Jurkat, Clone E6-1 (cell line): ENCODE results near the gene NECAB2.
A peak's percentile ranks its signal among the peaks of the same experiment; 100 is the strongest.

Experiments used
- DNase-seq: peaks from one replicate; pipeline ENCODE4 v3.0.0-alpha.2; 2011; ENCODE audit warnings: low read depth, low spot score
- H3K4me3 ChIP-seq: 2 replicates; pipeline ENCODE4 v1.5.1; 2011; ENCODE audit warnings: mild to moderate bottlenecking, low read length, control low read depth, moderate library complexity

The NECAB2 gene

DNA sequence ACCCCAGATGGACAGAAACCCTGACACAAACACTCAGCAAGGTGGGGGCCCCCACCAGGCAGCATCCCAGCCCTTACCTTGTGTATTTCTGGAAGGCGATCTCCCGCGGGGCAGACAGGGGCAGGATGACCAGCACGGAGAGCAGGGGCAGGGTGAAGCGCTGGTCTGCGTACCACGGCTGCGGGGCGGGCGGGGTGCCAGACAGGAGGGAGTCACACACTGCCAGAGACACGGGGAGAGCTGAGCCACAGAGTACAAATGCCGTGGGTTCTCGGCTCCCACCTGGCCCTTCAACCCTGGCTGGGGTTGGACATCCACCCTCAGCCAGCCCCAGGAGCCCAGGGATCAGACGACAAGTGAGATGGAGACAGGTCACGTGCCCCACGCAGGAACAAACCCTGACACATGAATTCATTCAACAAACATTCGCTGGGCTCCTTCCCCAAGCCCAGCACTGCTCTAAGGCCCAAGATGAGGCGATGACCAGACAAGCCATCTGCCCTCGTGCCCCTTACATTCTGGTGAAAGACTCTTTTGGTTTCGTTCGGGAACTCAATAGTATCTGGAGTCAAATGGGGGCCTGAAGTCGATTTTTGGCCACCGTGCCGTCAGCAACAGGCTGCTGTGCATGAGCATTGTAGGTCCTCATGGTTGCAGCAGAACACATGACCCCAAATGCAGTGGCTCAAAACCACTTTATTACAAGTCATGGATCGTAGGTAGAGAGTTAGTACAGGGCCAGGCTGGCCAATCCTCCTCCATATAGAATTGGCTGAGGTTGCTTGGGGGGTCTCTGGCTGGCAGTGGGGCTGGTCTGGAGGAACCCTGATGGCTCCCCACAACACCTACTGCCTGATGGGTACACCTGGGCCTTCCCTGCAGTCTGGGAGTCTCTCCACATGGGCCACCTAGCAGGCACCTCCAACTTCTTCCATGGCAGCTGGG is 65.5 kb downstream of the NECAB2 start:
- DNase-seq: no peak
- no peak overlapping the region for H3K4me3 ChIP-seq

DNA sequence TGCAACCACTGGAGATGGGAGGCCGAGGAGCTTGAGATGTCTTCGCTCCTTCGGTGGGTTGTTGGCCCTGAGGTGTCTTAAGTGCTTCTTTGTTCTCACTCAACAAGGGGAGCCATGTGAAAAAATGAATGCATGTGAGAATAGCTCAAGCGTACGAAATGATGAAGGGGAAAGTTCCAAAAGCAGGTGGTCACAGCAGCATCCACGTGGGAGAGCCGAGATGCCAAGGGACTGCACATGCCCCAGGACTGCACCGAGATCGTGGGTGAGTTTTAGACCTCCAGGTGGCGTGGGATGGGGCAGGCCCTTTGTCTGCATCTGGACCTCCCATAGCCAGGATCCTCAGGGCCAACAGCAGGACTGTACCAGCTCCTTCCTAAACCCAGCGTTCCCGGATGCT is 66.5 kb downstream of the NECAB2 start:
- no peak overlapping the region for H3K4me3 ChIP-seq
- no peak for DNase-seq

DNA sequence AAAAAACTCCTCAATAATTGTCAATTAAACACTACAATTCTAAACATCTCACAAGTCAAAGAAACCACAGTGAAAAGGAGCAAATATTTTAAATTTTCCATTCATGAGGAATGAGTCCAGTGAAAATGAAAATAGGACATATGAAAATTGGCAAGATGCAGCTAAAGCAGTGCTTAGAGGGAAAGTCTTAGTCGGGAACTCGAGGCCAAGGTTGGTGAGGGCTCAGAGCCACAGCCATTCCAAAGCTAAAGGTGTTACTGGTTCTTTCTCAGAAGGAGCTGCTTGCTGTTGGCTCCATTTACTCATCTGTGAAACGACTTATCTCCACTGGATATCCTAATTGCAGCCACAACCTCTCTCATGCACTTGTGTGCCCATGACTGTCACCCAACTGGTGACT is 68.1 kb downstream of the NECAB2 start:
- H3K4me3 ChIP-seq: no peak overlapping the region
- DNase-seq: no peak

DNA sequence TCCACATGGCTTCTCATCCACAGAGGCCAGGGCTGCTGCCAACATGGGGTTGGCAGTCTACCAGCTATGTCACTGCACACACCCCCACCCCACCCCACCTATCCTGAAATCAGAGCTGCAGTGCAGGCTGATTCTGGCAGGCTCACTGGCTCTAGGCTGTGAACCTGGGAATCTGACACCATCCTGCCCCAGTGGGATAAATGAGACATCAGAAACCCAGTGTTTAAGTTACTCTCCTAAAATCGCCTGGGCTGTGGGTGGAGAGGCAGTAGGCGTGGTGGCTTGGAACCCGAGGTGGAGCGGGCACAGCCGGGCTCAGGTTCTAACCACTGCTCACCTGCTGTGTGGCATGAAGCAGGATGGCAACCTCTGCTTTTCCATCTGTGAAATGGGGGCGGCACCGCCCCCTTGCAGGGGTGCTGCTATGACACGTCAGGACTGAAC is 69.0 kb downstream of the NECAB2 start:
- DNase-seq: no peak
- H3K4me3 ChIP-seq: no peak overlapping the region

DNA sequence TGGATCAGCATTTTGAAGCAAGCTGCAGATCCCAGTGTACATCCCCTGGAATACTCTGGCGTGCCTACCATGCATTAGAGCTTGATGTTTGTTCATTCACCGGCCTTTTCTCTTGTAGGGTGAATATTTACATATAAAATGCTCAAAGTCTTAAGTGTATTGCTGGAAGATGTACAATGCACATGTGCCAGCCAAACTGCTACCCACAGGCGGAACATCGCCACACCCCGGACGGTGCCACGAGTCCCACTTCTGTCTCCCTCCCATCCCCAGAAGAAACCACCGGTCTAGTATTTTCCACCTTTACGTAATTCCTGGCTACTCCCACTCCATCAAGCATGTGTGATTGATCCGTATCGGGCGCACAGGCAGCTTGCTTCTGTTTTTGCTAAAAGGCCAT is 70.4 kb downstream of the NECAB2 start:
- DNase-seq: no peak
- H3K4me3 ChIP-seq: no peak overlapping the region

DNA sequence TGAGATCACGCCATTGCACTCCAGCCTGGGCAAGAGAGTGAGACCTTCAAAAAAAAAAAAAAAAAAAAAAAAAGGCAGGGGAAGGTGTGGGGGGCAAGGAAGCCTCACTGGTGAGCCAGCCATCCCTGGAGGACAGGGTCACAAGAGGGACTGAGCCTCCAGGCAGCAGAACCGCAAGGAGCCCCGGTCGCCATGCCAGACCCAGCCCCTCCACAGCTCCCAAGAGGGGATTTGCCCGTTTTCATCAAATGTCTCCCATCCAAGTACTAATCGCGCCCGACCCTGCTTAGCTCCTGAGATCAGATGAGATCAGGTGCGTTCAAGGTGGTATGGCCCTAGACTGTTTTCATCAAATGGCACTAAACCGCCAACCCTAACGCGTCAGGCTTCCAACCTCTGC is 71.7 kb downstream of the NECAB2 start:
- no peak for DNase-seq
- H3K4me3 ChIP-seq: no peak overlapping the region

DNA sequence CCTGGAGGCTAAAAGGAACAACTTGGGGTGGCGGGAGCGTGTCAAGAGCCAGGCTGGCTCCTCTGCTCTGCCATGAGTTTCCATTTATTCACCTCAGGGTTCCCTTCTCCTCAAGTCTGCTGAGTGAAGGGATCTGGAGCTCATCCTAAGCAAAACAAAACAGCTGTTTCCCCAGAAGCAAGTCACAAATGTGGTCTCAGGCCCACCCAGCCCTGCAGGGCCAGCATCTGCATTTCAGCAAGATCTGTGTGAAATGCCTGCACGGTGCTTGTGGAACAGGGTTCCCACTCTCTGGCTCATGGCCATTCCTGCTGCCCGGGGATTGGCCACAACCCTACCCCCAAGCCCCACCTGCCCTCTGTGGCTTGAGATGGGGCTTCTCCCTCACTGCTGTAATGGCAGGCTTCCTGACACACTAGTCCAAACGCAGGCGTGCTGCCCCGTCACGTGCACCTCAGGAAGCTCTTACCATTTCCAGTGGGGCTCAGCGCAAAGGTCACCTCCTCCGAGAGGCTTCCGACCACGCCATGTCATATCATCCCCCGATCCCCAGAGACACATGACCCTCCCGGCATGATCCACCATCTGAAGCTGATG is 72.3 kb downstream of the NECAB2 start:
- no peak for DNase-seq
- no peak overlapping the region for H3K4me3 ChIP-seq

DNA sequence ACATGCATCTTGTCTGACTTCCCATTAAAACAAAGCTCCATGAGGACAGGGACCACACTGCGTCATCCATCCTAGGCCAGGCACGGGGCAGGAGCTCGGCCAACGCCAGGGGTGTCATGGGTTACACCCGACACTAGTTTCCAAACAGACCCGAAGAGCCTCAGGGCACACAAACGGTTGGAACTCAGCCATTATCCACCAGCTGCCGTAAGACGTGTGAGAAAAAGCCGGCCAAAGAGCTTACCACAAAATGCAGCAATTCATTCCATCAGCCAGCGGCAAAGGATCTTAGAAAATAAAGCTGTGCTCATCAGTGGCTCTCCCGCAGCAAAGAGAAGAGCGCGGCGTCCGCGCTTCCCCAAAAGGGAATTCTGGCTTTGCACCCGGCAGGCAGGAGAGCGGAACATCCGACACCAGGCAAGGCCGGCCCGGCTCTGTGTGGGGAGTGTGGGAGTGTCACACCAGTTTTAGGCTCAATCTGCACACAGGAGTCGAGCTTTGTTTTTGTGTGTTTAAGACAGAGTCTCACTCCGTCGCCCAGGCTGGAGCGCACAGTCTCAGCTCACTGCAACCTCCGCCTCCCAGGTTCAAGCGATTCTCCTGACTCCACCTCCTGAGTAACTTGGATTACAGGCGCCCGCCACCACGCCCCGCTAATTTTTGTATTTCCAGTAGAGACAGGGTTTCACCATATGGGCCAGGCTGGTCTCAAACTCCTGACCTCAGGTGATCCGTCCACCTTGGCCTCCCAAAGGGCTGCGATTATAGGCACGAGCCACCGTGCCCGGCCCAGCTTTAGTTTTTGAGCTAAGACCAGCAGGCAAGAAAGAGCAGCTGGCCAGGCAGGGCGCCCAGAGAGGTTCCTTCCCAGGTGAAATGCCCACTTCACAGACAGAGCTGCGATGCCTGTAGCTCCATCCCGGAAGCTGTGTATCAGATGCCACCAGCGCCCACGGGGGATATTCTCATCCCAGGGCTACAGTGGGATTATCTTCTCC is 73.1 kb downstream of the NECAB2 start:
- no peak overlapping the region for H3K4me3 ChIP-seq
- no peak for DNase-seq

DNA sequence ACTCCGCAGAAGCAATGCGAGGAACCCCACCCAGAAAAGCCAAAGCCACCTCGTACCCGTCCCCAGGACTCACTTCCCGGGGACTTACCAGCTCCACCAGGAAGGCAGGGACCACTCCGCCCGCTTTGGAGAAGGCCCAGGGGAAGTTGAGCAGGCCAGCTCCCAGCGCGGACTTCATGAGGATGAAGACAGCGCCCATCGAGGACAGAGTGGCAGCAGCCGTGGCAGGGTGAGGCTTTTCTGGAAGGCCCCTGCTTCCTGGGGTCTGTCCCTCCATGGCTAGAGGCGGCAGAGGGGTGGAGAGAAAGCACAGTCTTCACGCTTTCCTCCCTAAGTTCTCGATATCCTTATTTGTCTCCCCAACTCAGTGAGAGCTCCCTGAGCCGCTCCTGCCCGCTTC is 73.8 kb downstream of the NECAB2 start:
- H3K4me3 ChIP-seq: no peak overlapping the region
- DNase-seq: no peak

DNA sequence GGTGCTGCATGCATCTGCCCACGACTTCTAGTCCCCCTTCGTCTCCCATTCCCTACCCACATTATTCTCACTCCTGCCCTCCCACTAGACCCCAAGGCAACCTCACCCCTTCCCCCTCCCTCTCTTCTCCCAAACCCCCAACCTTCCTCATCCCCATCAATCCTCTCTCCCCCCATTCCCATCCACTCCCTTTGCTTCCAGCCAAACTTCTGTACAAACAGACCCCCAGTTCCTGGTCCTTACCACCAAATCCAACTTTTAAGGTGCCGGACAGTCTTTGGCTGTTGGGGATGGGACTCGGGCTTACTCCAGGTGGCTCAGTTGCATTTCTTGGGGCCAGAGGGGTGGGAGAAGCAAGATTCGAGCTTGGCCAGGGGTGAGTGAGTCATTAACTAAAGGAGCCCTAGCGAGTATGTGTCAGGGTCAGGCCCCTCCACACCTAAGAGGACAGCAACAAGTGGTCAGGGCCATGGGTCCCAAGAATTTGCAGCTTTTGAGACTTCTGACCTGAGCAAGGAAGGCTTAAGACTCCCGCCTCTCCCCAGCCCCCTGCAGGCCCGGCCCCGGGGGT is 74.3 kb downstream of the NECAB2 start, which contains the start of gene SLC38A8:
Gene SLC38A8, minus strand, starts transcription at position 488 of the 571 bp plus-strand sequence. CDS start 638 bp downstream, outside the sequence.
- no peak for DNase-seq
- no peak within 1 kb of the TSS for H3K4me3 ChIP-seq

DNA sequence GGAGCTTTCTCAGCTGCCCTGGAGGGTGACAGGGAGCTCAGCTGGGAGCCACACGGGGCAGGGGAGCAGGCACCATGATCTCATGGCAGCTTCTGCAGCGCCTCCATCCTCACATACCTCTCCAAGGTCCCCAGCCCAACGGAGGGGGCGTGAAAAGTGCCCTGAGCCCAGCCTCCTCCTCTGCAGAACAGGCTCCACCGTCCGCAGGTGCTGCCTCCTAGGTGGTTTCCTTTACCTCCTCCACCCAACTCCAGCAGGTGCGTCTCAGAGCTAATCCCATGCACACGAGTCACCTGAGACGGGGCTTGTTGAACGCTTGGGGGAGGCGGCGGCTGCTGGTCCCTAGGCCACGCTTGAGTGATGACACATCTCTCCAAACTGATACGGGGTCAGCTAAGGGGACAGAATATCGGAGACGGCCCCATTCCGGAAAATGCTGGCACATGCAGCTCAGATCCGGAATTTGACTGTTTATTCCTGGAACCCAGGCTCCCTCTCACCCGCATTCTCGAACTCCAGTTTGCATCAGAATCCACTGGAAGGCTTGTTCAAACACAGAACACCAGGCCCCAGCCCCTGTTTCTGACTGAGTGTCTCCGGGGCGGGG is 74.9 kb downstream of the NECAB2 start:
- no peak overlapping the region for H3K4me3 ChIP-seq
- DNase-seq: no peak

DNA sequence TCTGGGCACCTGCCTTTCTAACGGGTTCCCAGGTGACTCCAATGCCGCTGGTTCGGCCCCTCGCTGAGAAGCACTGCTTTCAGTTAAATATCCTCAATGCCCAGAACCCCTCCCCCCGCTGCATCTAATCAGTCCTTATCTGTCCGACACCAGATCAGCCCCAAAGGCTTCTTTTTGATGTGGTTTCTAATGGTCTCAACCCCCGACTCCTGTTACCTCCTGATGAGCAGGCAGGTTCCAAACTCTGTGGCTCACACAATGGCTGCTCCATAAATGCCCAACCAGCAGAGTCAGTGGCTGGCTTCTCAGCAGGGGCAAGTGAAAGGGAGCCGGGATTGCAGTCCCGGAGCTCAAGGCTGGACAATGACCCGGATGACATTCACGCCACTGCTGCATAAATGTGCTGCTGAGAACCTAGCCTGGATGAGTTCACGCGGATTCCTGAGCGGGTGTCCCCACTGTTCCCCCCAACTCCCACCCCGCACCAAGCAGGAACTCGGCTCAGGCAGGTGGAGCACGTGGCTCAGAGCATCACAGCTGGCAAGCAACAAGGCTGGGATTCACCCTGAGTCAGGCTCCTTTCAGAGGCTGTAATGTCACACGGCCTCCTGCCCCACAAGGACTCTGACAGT is 75.6 kb downstream of the NECAB2 start:
- peak; percentile 27 for DNase-seq
- no peak overlapping the region for H3K4me3 ChIP-seq

DNA sequence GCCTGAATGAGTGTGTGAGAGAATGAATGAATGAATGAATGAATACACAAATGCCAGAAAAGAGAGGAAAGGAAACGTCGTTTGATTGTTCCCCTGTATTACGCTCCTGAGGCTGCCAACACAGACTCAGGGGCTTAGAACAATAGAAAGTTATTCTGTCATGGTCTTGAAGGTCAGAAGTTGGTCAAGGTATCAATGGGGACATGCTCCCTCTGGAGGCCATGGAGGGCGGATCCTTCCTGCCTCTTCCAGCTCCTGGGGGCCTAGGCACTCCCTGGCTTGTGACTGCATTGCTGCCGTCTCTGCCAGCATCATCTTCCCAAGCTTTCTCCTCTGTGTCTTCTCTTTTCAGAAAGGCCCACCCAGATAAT is 76.1 kb downstream of the NECAB2 start:
- no peak overlapping the region for H3K4me3 ChIP-seq
- no peak for DNase-seq

DNA sequence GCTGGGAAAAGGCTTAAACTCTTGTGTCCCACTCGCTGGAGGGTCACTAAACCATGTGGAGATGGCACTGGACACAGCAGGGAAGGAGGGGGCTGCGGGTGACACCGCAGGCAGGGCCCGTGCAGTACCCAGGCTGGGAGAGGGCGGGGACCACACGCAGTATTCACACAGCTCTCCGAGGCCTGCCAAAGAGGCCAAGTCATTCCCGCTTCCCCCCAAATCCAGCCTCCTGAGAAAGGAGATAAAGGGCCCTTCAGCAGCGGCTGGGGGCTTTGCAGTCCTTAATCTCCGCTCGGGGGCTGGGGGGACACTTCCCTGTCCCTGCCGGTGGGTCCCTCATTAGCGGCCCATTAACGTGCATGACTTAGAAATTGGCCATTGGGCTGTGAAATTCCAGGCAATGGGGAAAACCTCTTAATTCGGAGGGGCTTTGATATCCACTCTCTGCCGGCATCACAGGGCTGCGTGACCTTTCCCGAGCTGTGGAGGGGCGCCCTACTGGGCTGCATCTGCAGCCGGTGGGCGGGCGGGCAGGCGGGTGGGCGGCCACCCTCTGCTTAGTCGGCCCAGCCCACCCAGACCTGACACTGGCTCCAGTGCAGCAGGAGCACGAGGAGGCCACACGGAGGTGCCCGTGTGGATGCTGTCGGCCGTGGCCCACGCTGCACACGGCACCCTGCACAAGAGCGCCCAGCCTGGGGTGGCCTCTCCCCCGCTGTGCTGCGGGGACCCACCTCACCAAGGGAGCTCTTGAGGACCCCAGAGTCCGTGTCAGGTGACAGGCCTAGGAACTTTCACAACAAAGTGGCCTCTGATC is 77.2 kb downstream of the NECAB2 start:
- no peak overlapping the region for H3K4me3 ChIP-seq
- no peak for DNase-seq

DNA sequence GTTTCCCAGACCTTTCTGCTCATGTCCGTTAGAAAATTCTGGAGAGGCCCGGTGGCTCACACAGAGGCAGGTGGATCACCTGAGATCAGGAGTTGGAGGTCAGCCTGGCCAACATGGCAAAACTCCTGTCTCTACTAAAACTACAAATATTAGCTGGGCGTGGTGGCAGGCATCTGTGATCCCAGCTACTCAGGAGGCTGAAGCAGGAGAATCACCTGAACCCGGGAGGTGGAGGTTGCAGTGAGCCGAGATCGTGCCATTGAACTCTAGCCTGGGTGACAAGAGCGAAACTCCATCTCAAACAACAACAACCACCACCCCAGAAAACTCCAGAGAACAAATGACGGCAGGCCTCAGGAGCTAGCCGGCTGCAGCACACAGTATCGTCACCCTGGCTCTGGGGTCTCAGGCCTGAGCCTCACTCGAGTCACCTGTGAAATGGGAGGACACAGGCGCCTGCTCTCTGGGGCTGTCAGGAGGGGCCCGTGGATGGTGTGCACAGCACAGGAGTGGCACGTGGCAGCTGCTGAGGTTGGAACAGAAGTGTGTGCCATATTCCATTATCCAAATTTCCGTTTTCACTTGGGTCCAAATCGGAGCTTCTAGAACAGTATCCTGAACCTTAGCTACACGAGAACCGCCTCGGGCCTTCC is 77.9 kb downstream of the NECAB2 start:
- DNase-seq: no peak
- no peak overlapping the region for H3K4me3 ChIP-seq

DNA sequence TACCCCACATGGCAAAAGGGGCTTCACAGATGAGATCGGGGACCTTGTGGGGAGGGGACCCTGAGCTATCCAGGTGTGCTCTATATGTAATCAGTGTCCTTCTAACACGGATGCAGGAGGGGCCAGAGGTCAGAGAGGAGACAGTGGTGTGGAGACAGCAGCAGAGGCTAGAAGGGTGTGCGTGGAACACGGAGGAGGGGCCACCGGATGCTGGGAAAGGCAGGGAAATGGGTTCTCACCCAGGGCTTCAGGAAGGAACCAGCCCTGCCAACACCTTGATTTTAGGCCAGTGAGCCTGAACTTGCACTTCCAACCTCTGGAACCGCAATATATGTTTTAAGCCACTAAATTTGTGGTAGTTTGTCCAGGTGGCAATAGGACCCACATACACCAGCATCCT is 79.2 kb downstream of the NECAB2 start:
- H3K4me3 ChIP-seq: no peak overlapping the region
- DNase-seq: no peak

DNA sequence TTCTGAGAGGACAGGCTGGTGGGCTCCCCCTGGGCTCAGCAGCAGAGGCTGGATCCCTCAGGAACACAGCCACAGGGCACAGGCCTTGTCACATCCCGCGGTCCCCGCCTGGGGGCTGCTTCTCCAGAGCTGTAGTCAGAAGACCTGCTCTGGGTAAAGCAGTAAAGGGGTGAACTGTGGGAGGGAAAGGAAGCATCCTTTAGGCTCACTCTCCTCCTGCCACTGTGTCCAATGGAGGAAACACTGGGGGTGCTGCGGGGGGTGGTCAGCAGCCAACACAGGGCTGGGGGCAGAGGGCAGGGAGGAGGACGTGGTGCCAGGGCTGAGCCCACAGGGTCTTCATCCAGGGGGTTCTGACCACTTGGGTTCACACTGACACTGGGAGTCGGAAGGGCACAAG is 79.6 kb downstream of the NECAB2 start:
- no peak for DNase-seq
- H3K4me3 ChIP-seq: no peak overlapping the region
